Measurements from ENCODE around the gene SLC5A3.

DNA sequence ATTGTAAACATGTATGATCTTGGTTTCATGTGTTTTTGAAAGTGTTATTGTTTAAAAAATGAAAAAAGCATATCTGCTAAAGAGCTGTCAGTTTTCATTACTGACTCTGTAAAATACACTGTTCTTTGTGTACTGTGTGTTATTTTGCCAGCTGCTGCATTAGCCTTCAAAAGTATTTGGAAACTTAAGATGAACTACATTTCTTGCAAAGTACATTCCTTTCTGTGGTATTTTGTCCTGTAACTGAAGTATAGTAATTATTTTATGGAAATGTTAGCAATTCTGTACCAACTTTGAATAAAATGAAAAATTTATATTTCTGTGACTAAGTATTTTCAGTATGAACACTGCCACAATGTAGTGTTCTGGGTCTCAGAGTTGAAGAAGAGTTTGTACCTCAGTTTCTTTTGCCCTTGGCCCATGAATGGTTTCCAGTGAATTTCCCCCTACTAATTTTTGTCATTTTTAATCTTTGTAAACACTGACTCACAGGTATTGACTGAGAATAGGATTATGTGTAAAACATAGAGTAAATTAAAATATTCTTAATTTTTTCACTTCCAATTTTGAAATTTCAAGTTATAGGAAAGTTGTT lies 32.7 kb downstream of the SLC5A3 start:
- no peak for TF ChIP-seq ZNF274 (IDR thresholded peaks at IDR 0.05; ENCODE audit: insufficient read depth, insufficient read length)
- no peak for TF ChIP-seq MEF2B (IDR thresholded peaks at IDR 0.05; ENCODE audit: partially characterized antibody, poor library complexity, severe bottlenecking)
- no peak for TF ChIP-seq RAD51 (IDR thresholded peaks at IDR 0.05)
- no peak for TF ChIP-seq CEBPB (IDR thresholded peaks at IDR 0.05; ENCODE audit: borderline replicate concordance in 1 of 2, low read depth in 2 of 2, low read length in 2 of 2)
- no peak for TF ChIP-seq ZSCAN29 (IDR thresholded peaks at IDR 0.05)
- no peak for TF ChIP-seq NFYB (IDR thresholded peaks at IDR 0.05; ENCODE audit: insufficient read depth, low read depth, low read length)
- TF ChIP-seq CTCF (IDR thresholded peaks at IDR 0.05 in 2 of 3, conservative IDR thresholded peaks at IDR 0.05 in 1 of 3; ENCODE audit: control insufficient read depth in 2 of 3, extremely low read depth in 1 of 3, insufficient read depth in 1 of 3, low read depth in 3 of 3, low read length in 3 of 3) = no peak
- TF ChIP-seq, protein P1, sequence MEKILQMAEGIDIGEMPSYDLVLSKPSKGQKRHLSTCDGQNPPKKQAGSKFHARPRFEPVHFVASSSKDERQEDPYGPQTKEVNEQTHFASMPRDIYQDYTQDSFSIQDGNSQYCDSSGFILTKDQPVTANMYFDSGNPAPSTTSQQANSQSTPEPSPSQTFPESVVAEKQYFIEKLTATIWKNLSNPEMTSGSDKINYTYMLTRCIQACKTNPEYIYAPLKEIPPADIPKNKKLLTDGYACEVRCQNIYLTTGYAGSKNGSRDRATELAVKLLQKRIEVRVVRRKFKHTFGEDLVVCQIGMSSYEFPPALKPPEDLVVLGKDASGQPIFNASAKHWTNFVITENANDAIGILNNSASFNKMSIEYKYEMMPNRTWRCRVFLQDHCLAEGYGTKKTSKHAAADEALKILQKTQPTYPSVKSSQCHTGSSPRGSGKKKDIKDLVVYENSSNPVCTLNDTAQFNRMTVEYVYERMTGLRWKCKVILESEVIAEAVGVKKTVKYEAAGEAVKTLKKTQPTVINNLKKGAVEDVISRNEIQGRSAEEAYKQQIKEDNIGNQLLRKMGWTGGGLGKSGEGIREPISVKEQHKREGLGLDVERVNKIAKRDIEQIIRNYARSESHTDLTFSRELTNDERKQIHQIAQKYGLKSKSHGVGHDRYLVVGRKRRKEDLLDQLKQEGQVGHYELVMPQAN (conservative IDR thresholded peaks at IDR 0.05) = no peak
- TF ChIP-seq SREBF2 (IDR thresholded peaks at IDR 0.05; ENCODE audit: low read length) = no peak
- no peak for TF ChIP-seq EZH2 (IDR thresholded peaks at IDR 0.05; ENCODE audit: borderline replicate concordance, control insufficient read depth, low read depth, low read length)
